ENCODE results near the gene CDK5RAP2. TPM values are rescaled to one million over a fixed set of nuclear protein-coding genes. Genes with fewer than 3 reads are reported as not detected.

The CDK5RAP2 gene
- total RNA-seq, 1 experiment from 2014 or later, result 50.0 TPM

DNA sequence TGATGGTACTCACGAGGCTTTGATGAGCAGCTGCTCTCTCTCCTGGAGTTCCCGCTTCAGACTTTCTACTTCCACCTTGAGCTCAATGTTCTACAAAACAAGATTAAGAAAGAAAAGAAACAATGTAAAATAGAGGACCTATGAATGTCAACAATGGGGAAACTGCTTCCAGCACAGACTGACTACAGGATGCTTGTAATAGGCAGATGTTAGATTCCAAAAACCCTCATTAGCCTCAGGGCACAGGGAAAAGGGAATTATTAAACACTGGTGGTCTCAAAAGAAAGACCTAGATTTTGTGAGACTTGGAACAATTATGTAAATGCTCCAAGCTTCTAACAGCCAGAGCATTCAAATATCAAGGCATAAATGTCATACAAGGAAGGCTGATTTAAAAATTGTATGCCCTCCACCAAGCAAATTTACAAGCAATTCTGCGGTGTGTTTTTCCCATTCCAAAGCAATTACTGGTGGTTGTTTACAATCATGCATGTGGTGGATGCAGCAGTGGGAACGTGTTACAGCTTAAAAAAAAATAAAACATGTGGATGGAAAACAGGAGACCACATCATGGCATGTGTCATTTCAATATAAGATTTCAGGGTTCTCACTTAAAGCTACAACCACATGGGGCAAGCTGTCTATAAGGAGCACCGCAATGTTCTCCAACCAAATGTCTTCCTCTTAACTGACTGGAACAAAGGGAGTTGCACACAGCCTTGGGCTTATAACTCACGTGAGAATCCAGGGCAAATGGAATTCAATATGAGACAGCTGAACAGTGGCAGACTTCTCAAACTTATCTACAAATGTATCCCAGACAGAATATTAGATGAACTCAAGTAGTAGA lies 34.0 kb downstream of the CDK5RAP2 start:
- BruUV-seq (replicated peaks), result no TSS peak
- CTCF ChIA-PET, result interaction anchor here (0.5 to 1.4 kb wide), 6 partner anchors 8 to 1805 kb away, joined by 3 to 8 read pairs (median 4); no protein-coding TSS in a partner anchor
- Mint-ChIP-seq H3K4me1 (ENCODE audit: insufficient read depth, unreplicated experiment) (peaks cover 11% of the 10 kb centered on the region), H3K4me3 (ENCODE audit: unreplicated experiment) (no peak overlapping the region), H3K27me3 (ENCODE audit: insufficient read depth, unreplicated experiment) (no peaks in the 10 kb centered on the region), H3K36me3 (ENCODE audit: insufficient read depth, unreplicated experiment) (peaks cover 92% of the 10 kb centered on the region), H3K9me3 (ENCODE audit: unreplicated experiment) (no peaks in the 10 kb centered on the region), H3K27ac (ENCODE audit: low read depth, unreplicated experiment) (no peak overlapping the region)
- TF ChIP-seq, protein P1, sequence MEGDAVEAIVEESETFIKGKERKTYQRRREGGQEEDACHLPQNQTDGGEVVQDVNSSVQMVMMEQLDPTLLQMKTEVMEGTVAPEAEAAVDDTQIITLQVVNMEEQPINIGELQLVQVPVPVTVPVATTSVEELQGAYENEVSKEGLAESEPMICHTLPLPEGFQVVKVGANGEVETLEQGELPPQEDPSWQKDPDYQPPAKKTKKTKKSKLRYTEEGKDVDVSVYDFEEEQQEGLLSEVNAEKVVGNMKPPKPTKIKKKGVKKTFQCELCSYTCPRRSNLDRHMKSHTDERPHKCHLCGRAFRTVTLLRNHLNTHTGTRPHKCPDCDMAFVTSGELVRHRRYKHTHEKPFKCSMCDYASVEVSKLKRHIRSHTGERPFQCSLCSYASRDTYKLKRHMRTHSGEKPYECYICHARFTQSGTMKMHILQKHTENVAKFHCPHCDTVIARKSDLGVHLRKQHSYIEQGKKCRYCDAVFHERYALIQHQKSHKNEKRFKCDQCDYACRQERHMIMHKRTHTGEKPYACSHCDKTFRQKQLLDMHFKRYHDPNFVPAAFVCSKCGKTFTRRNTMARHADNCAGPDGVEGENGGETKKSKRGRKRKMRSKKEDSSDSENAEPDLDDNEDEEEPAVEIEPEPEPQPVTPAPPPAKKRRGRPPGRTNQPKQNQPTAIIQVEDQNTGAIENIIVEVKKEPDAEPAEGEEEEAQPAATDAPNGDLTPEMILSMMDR (IDR thresholded peaks at IDR 0.05; ENCODE audit: unreplicated experiment), result no peak
- POLR2A ChIA-PET, result interaction anchor here (0.8 to 6.1 kb wide), 3 partner anchors 8 to 13 kb away, joined by 3 to 65 read pairs (median 4); no protein-coding TSS in a partner anchor
- intact Hi-C loops (cut with micrococcal nuclease), result no loop called here
- no peak for DNase-seq (ENCODE audit: unreplicated experiment)

DNA sequence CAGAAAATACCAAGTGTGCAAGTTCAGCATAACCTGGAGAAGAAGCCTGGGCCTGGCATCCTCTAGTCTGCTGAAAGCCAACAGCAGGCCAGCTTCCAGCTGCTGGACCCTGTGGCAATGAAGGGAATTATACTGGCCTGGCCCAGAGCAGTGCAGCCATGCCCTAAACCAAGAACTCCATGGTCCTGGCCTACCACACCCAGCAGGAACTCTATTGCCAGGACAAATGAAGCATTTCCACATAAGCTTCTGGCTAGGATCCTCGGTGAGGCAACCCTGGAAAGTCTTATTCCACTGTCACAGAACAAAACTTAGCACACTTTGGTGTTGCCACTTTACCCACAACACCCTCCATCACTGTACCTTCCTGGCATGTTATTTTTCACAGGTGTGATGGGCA lies 35.5 kb downstream of the CDK5RAP2 start:
- DNase-seq (ENCODE audit: unreplicated experiment), result no peak
- BruUV-seq (replicated peaks), result TSS peak; percentile 3
- H3K27me3 Mint-ChIP-seq (ENCODE audit: insufficient read depth, unreplicated experiment), result no peaks in the 10 kb centered on the region
- ChIA-PET CTCF (interaction anchor here (1.5 to 2.5 kb wide), 2 partner anchors 11 to 12 kb away, joined by 5 to 25 read pairs; no protein-coding TSS in a partner anchor), POLR2A (interaction anchor here (0.9 to 6.1 kb wide), 3 partner anchors 8 to 21 kb away, joined by 3 to 65 read pairs (median 4); no protein-coding TSS in a partner anchor)
- TF ChIP-seq, protein P1 (IDR thresholded peaks at IDR 0.05; ENCODE audit: unreplicated experiment), result no peak
- H3K4me3 Mint-ChIP-seq (ENCODE audit: unreplicated experiment), result no peak overlapping the region
- no peaks in the 10 kb centered on the region for H3K9me3 Mint-ChIP-seq (ENCODE audit: unreplicated experiment)
- peaks cover 11% of the 10 kb centered on the region for H3K4me1 Mint-ChIP-seq (ENCODE audit: insufficient read depth, unreplicated experiment)
- peak overlapping the region; percentile 71 for H3K27ac Mint-ChIP-seq (ENCODE audit: low read depth, unreplicated experiment)
- peaks cover 86% of the 10 kb centered on the region for H3K36me3 Mint-ChIP-seq (ENCODE audit: insufficient read depth, unreplicated experiment)
- intact Hi-C loops (cut with micrococcal nuclease), result no loop called here

DNA sequence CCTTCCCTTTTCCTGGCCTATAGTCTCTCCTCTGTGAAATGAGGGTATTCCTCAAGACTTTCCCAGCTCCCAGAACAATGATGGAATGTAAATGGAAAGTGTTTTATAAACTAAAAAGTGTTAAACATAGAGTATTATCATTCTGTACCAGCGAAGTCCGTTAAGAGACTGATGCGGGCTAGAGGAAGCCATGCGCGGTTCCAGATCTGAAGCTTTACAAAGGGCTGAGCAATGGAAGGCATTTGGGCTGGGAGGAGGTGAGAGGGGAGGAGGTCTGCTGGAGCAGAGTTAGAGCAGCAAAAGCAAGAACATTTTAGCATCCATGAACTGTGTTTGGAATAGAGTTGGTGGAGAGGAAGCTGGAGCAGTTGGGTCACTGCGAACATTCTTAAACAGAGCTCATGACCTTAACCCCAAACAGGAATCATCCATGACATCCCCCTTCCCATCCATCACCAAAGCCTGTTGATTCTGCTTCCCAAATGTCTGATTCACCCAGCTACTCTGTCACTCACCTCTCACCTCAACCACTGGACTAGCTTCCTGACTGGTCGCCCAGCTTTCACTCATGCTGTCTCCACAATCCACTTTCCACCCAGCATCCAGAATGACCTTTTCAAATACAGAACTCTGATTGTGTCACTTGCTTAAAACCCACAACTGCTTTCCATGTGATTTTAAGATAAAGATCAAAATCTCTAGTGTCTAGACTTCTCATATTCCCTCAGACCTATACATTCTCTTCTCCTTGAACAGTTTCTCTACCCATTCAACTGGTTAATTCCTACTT lies 37.1 kb downstream of the CDK5RAP2 start:
- TF ChIP-seq, protein P1 (IDR thresholded peaks at IDR 0.05; ENCODE audit: unreplicated experiment), result no peak
- DNase-seq (ENCODE audit: unreplicated experiment), result no peak
- no peaks in the 10 kb centered on the region for H3K27me3 Mint-ChIP-seq (ENCODE audit: insufficient read depth, unreplicated experiment)
- peak overlapping the region; percentile 41 for H3K27ac Mint-ChIP-seq (ENCODE audit: low read depth, unreplicated experiment)
- peaks cover 82% of the 10 kb centered on the region for H3K36me3 Mint-ChIP-seq (ENCODE audit: insufficient read depth, unreplicated experiment)
- no TSS peak for BruUV-seq (replicated peaks)
- CTCF ChIA-PET, result interaction anchor here (0.5 to 2.5 kb wide), 5 partner anchors 10 to 1920 kb away, joined by 3 to 25 read pairs (median 4); no protein-coding TSS in a partner anchor
- H3K4me3 Mint-ChIP-seq (ENCODE audit: unreplicated experiment), result no peak overlapping the region
- intact Hi-C loops (cut with micrococcal nuclease), result no loop called here
- no peaks in the 10 kb centered on the region for H3K9me3 Mint-ChIP-seq (ENCODE audit: unreplicated experiment)
- H3K4me1 Mint-ChIP-seq (ENCODE audit: insufficient read depth, unreplicated experiment), result peaks cover 17% of the 10 kb centered on the region
- POLR2A ChIA-PET, result interaction anchor here (0.5 to 6.1 kb wide), 2 partner anchors 10 to 37 kb away, joined by 3 to 65 read pairs; partner anchors contain the start of gene CDK5RAP2
